Measurements from ENCODE around the gene MAPKAP1.
A peak's percentile ranks its signal among the peaks of the same experiment; 100 is the strongest.

The MAPKAP1 gene

GRCh38 chr9:125706651-125707471, at the start of gene MAPKAP1:
Gene MAPKAP1 (minus strand): TSS chr9:125707208. CDS start chr9:125672574, 34,634 bp downstream.
- peak; percentile 95 for DNase-seq (ENCODE audit: low read depth)

- no peak for DNase-seq (ENCODE audit: low read depth)
Measured at GRCh38 chr9:125756518-125756917, 49.5 kb upstream of the MAPKAP1 start.

GRCh38 chr9:125755340-125755739, 48.3 kb upstream of the MAPKAP1 start:
- no peak for DNase-seq (ENCODE audit: low read depth)

GRCh38 chr9:125754096-125754495, 47.1 kb upstream of the MAPKAP1 start:
- DNase-seq (ENCODE audit: low read depth) = no peak

GRCh38 chr9:125752070-125752628, 45.1 kb upstream of the MAPKAP1 start:
- DNase-seq (ENCODE audit: low read depth) = no peak

- peak; percentile 43 for DNase-seq (ENCODE audit: low read depth)
Measured at GRCh38 chr9:125750627-125751011, 43.6 kb upstream of the MAPKAP1 start.

- peak; percentile 46 for DNase-seq (ENCODE audit: low read depth)
Measured at GRCh38 chr9:125749951-125750626, 43.1 kb upstream of the MAPKAP1 start.

- DNase-seq (ENCODE audit: low read depth) = no peak
Measured at GRCh38 chr9:125749287-125749935, 42.4 kb upstream of the MAPKAP1 start.

GRCh38 chr9:125748446-125749099, 41.6 kb upstream of the MAPKAP1 start:
- no peak for DNase-seq (ENCODE audit: low read depth)

GRCh38 chr9:125747765-125748445, 40.9 kb upstream of the MAPKAP1 start:
- DNase-seq (ENCODE audit: low read depth) = no peak

- DNase-seq (ENCODE audit: low read depth) = no peak
Measured at GRCh38 chr9:125747053-125747764, 40.2 kb upstream of the MAPKAP1 start, which contains the start of gene PBX3. Gene PBX3 (plus strand): TSS chr9:125747373.

- DNase-seq (ENCODE audit: low read depth) = no peak
Measured at GRCh38 chr9:125746774-125747052, 39.7 kb upstream of the MAPKAP1 start.

GRCh38 chr9:125746017-125746773, 39.2 kb upstream of the MAPKAP1 start:
- peak; percentile 92 for DNase-seq (ENCODE audit: low read depth)

- DNase-seq (ENCODE audit: low read depth) = no peak
Measured at GRCh38 chr9:125745682-125746016, 38.6 kb upstream of the MAPKAP1 start.

GRCh38 chr9:125745018-125745417, 38.0 kb upstream of the MAPKAP1 start:
- no peak for DNase-seq (ENCODE audit: low read depth)

GRCh38 chr9:125744616-125745015, 37.6 kb upstream of the MAPKAP1 start:
- DNase-seq (ENCODE audit: low read depth) = peak; percentile 85

- DNase-seq (ENCODE audit: low read depth) = no peak
Measured at GRCh38 chr9:125743682-125744428, 36.8 kb upstream of the MAPKAP1 start.

GRCh38 chr9:125742657-125743056, 35.6 kb upstream of the MAPKAP1 start:
- no peak for DNase-seq (ENCODE audit: low read depth)

- no peak for DNase-seq (ENCODE audit: low read depth)
Measured at GRCh38 chr9:125739436-125739835, 32.4 kb upstream of the MAPKAP1 start.

GRCh38 chr9:125732562-125732961, 25.6 kb upstream of the MAPKAP1 start:
- peak; percentile 36 for DNase-seq (ENCODE audit: low read depth)

Data from amniotic epithelial cell (primary cell).